IPS-15b (cell line): Measurements from ENCODE around the gene FAM83G.

Experiments used
- H3K27me3 ChIP-seq: one replicate; pipeline ENCODE4 v1.6.1; 2013; ENCODE audit warnings: low read length; ENCODE audit not compliant: control insufficient read depth, insufficient read depth
- H3K36me3 ChIP-seq: one replicate; pipeline ENCODE4 v1.6.1; 2013; ENCODE audit warnings: low read length; ENCODE audit not compliant: control insufficient read depth, insufficient read depth
- H3K4me1 ChIP-seq: one replicate; pipeline ENCODE4 v1.6.1; 2013; ENCODE audit warnings: mild to moderate bottlenecking, low read length; ENCODE audit not compliant: control insufficient read depth, insufficient read depth
- H3K4me3 ChIP-seq: one replicate; pipeline ENCODE4 v1.5.1; 2013; ENCODE audit warnings: low read depth, low read length
- H3K9ac ChIP-seq: one replicate; pipeline ENCODE4 v1.6.1; 2013; ENCODE audit warnings: low read depth, mild to moderate bottlenecking, low read length
- H3K9me3 ChIP-seq: one replicate; pipeline ENCODE4 v1.6.1; 2013; ENCODE audit warnings: mild to moderate bottlenecking, low read length; ENCODE audit not compliant: control insufficient read depth, insufficient read depth

The FAM83G gene

DNA sequence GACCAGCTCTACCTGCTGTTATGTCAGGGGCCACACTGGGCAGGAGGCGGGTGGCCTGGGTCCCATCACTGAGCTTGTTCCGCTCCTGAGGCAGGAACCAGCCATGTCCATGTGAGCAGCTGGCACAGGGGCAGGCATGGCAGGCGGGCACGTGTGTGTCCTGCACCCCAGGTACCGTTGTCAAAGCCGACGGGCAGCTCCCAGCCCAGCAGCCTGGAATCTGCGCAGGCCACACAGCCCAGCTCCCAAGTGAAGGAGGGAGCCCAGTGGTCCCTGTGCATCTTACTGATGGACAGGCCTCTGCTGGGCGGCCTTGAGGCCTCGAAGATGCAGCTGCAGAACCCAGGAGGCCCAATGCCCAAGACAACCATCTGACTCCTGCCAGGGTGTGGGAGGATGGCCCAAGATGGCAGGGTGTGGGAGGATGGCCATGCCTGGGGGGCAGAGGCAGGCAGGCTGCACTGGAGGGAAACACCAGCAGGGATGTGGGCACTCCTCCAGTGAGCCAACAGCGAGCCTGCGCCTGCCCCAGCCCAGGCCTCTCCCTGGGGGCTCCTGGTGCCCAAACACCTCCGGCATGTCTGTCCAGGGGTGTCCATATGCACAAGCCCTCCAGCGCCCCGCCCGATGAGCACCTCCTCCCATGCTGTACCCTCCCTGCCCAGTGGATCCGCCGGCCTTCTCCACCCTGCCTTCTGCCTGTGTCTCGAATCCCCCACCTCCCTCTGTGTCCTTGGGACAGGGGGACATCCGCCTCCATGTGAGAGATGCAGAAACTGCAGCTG, 12.8 kb downstream of the FAM83G start:
- Histone ChIP-seq H3K9me3 (no peaks in the 10 kb centered on the region), H3K4me1 (no peaks in the 10 kb centered on the region), H3K4me3 (no peak overlapping the region), H3K9ac (no peak overlapping the region), H3K27me3 (no peaks in the 10 kb centered on the region), H3K36me3 (peaks cover 27% of the 10 kb centered on the region)

GRCh38 chr17:18990331-18990730, 14.2 kb downstream of the FAM83G start:
- Histone ChIP-seq H3K9me3 (no peaks in the 10 kb centered on the region), H3K4me1 (no peaks in the 10 kb centered on the region), H3K27me3 (no peaks in the 10 kb centered on the region), H3K9ac (no peak overlapping the region), H3K36me3 (peaks cover 27% of the 10 kb centered on the region), H3K4me3 (no peak overlapping the region)

DNA sequence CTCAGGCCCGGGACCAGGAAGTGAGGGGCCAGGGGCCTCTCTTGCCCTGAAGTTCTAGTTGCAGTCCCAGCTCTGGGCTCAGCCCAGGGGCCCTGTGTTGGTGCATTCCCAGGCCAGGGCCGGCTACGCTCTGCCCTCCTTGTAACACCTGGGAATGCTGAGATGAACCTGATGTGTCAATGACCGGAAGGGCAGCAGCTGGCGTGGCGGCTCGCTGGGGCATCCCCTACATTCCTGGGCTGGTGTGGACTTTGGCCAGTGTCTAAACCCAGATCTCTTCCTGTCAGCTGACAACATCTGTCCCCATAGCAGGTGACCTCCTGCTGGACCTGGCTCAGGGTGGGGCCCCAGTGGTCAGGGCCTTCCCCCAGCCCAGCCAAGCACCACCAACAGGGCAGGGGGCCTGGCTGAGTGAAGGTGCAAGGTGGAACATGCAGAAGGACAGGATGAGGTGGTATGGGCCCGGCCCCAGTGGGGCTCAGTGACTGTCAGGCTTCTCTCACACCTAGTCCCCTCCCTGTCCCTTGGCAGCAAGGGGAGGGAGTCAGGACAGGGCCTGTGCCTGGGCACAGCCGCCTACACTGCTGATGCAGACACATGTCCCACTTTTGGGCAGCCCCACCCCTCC, 15.9 kb downstream of the FAM83G start:
- Histone ChIP-seq H3K9ac (no peak overlapping the region), H3K9me3 (no peaks in the 10 kb centered on the region), H3K4me3 (no peak overlapping the region), H3K4me1 (no peaks in the 10 kb centered on the region), H3K27me3 (no peaks in the 10 kb centered on the region), H3K36me3 (peaks cover 37% of the 10 kb centered on the region)

DNA sequence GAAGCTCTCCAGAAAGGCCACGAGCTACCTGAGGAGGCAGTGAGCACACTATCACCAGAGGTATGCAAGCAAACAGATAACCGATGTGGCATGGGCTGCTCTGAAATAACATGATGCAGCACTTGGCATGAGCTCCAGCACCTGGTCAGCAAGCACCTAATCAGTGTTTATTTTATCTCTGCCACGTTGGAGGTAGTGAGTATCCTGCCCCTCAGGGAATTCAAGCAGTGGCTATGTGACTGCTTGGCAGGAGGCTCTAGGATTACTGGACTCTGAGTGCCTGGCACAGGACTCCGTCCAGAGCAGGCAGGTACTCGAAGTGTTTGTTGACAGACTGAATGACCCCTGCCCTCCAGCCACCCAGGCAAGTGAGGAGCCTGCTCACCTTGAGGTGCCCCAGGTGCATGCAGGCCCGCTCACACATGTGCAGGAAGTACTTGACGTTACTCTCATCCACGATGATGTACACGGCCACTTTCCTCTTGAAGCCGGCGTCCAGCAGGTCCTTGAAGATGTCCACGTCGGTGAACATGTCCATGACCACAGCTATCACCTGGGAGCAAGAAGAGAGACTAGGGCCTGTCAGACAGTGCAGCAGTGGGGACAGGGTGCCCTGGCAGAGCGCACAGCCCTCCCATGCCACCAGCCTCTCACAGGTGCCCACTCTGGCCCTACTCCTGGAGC, 16.6 kb downstream of the FAM83G start:
- Histone ChIP-seq H3K4me1 (no peaks in the 10 kb centered on the region), H3K9me3 (no peaks in the 10 kb centered on the region), H3K27me3 (no peaks in the 10 kb centered on the region), H3K4me3 (no peak overlapping the region), H3K9ac (no peak overlapping the region), H3K36me3 (peaks cover 37% of the 10 kb centered on the region)

DNA sequence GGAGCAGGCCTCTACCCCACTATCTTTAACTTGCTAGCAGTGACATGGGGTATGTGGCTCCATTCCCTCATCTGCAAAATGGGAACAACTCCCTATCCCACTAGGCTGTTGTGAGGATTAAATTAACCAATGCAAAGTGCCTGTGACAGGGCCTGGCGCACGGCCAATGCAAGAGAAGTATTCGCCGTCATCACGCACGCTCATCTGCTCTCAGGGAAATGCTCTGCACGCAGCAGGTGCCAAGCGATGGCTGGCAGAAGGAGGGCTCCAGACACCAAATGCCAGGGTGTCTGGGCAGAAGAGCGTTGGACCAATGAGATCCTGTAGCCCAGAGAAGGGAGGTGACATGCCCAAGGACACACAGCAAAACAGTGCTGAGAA, 17.3 kb downstream of the FAM83G start:
- no peaks in the 10 kb centered on the region for H3K4me1 ChIP-seq
- H3K4me3 ChIP-seq = no peak overlapping the region
- H3K27me3 ChIP-seq = no peaks in the 10 kb centered on the region
- H3K9me3 ChIP-seq = no peaks in the 10 kb centered on the region
- peaks cover 34% of the 10 kb centered on the region for H3K36me3 ChIP-seq
- H3K9ac ChIP-seq = no peak overlapping the region

DNA sequence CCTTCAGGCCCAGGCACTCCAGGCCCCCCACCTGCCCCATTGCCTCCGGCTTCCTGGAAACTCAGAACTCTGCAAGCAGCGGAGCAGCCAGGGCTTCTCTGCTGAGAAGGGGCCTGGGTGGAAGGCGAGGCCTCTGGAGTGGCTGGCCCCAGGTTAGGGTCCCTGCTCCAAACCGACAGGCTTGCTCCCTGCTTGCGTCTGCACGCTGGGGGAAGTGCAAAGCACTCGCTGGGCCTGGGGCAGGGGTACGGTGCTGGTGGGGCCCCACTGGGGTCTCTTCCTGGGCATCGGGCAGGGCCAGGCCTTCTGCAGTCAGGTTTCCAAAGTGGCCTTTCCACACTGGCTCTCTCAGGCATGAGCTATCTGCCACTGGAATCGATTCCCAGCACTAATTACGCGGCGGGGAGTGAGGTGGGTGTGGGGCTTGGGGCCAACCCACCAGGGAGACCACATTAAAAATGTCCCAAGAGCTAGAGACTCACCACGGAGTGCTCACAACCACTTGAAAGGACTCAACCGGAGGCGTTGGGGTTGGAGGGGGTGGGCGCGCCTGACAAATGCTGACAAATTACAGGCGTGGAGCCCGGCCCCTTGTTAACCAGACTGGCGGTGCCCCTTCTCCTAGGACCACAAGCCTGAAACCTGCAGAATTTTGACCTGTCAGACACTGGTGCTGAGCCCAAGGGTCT, 17.9 kb downstream of the FAM83G start:
- no peaks in the 10 kb centered on the region for H3K9me3 ChIP-seq

GRCh38 chr17:18985475-18985874, 19.1 kb downstream of the FAM83G start:
- no peaks in the 10 kb centered on the region for H3K9me3 ChIP-seq
- H3K36me3 ChIP-seq = peaks cover 39% of the 10 kb centered on the region
- H3K9ac ChIP-seq = no peak overlapping the region
- H3K4me1 ChIP-seq = no peaks in the 10 kb centered on the region
- H3K4me3 ChIP-seq = no peak overlapping the region
- H3K27me3 ChIP-seq = no peaks in the 10 kb centered on the region

More for the DNA sequence above, 17.9 kb downstream of the FAM83G start:
- Histone ChIP-seq H3K36me3 (peaks cover 34% of the 10 kb centered on the region), H3K27me3 (no peaks in the 10 kb centered on the region), H3K9ac (no peak overlapping the region), H3K4me3 (no peak overlapping the region), H3K4me1 (no peaks in the 10 kb centered on the region)

DNA sequence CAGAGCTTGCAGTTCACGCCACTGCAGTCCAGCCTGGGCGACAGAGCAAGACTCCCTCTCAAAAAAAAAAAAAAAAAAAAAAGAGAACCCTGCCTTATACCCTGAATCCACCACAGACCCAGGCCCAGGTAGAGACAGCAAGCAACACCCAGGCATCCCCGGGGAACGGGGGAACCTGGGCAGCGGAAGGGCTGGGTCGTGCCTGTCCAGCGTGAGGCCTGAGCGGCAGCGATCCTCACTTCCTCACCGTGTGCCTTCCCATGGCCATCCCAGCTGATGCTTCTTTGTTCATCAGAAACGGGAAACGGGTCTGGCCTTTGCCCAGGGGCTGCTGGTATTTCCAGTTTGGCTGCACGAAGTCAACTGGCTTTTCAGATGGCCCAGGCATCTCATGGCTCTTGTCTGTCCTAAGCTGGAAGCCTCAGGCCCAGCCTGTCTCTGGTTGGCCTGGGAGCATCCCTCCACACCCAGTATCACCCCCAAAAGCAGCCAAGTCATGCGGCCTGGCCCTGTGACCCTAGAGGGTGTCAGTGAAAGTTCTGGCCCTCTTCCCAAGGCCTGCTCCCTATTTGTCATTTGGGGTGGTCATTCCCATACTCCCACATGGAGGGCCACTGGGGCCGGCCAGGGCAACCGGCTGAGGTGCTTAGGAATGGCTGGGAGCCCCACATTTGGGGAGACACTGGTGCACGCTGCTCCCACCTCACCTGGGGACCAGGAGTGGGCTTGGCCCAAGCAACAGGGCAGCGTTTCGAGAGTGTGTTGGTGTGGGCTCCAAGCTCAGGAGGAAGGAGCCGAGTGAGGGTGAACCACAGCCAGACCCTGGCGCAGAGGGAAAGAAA, 20.1 kb downstream of the FAM83G start:
- Histone ChIP-seq H3K9me3 (no peaks in the 10 kb centered on the region), H3K36me3 (peaks cover 43% of the 10 kb centered on the region), H3K4me1 (no peaks in the 10 kb centered on the region)

GRCh38 chr17:18981642-18982424, 22.7 kb downstream of the FAM83G start:
- Histone ChIP-seq H3K9me3 (no peaks in the 10 kb centered on the region), H3K36me3 (peaks cover 52% of the 10 kb centered on the region), H3K27me3 (no peaks in the 10 kb centered on the region), H3K4me1 (no peaks in the 10 kb centered on the region), H3K4me3 (no peak overlapping the region), H3K9ac (no peak overlapping the region)

More for the DNA sequence above, 20.1 kb downstream of the FAM83G start:
- H3K4me3 ChIP-seq = no peak overlapping the region
- H3K9ac ChIP-seq = no peak overlapping the region
- H3K27me3 ChIP-seq = no peaks in the 10 kb centered on the region

DNA sequence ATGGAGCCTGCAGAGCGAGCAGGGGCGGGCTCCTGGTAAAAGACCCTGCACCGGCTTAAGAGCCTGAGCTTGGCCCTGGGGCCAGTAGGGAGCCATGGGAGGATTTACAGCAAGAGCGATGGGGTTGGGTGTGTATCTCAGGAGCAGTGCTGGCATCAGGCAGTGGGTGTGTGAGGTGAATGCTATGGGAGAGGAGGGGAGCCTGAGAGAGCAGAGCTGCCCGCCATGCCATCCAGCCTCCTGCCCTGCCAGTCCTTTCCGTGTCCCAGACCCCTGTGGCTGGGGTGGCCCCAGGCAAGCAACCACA, 23.3 kb downstream of the FAM83G start:
- H3K4me1 ChIP-seq = no peaks in the 10 kb centered on the region
- H3K27me3 ChIP-seq = no peaks in the 10 kb centered on the region
- H3K9ac ChIP-seq = no peak overlapping the region
- H3K4me3 ChIP-seq = no peak overlapping the region
- no peaks in the 10 kb centered on the region for H3K9me3 ChIP-seq
- peaks cover 58% of the 10 kb centered on the region for H3K36me3 ChIP-seq
